ENCODE results near the gene HAUS1. TPM values are rescaled to one million over a fixed set of nuclear protein-coding genes. Genes with fewer than 3 reads are reported as not detected.
"Not testable (repeated sequence)": the region's sequence is repeated elsewhere in the genome, so short reads cannot be mapped to it uniquely, and the experiment has no call there.

HAUS1 gene
- total and polyA plus RNA-seq, 7 donors, result 2.8 to 16.3 (median 6.3) TPM

- no peak for DNase-seq
- no peak for ATAC-seq
- Histone ChIP-seq H3K27ac (no peak overlapping the region), H3K27me3 (ENCODE audit: insufficient read depth in 3 of 3, low read length in 2 of 3) (no peaks in the 10 kb centered on the region), H3K36me3 (ENCODE audit: insufficient read depth in 1 of 2, low read depth in 1 of 2) (peaks cover 14 to 78% of the 10 kb centered on the region in 2 donors), H3K4me3 (no peak overlapping the region), H3K9me3 (no peaks in the 10 kb centered on the region), H3K4me1 (no peaks in the 10 kb centered on the region)
- 90 to 97% (median 93%) methylated on average over 1 of the region's 1 CpG for WGBS, 3 donors
- TF ChIP-seq, protein P1, sequence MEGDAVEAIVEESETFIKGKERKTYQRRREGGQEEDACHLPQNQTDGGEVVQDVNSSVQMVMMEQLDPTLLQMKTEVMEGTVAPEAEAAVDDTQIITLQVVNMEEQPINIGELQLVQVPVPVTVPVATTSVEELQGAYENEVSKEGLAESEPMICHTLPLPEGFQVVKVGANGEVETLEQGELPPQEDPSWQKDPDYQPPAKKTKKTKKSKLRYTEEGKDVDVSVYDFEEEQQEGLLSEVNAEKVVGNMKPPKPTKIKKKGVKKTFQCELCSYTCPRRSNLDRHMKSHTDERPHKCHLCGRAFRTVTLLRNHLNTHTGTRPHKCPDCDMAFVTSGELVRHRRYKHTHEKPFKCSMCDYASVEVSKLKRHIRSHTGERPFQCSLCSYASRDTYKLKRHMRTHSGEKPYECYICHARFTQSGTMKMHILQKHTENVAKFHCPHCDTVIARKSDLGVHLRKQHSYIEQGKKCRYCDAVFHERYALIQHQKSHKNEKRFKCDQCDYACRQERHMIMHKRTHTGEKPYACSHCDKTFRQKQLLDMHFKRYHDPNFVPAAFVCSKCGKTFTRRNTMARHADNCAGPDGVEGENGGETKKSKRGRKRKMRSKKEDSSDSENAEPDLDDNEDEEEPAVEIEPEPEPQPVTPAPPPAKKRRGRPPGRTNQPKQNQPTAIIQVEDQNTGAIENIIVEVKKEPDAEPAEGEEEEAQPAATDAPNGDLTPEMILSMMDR (IDR thresholded peaks at IDR 0.05), result no peak
- intact Hi-C loops (cut with DNase I), result no loop called here
These were observed 24.0 kb upstream of the HAUS1 start for GRCh38 chr18:46080156-46080555.

- H3K4me3 ChIP-seq, result no peak overlapping the region
- H3K4me1 ChIP-seq, result no peaks in the 10 kb centered on the region
- ATAC-seq (no peak), DNase-seq (no peak)
- WGBS, 3 donors, result 59 to 82% (median 65%) methylated on average over 2 of the region's 2 CpGs
- intact Hi-C loops (cut with DNase I), result no loop called here
- no peaks in the 10 kb centered on the region for H3K27me3 ChIP-seq (ENCODE audit: insufficient read depth in 3 of 3, low read length in 2 of 3)
- H3K9me3 ChIP-seq, result no peaks in the 10 kb centered on the region
- TF ChIP-seq, protein P1 (IDR thresholded peaks at IDR 0.05), result no peak
- peaks cover 21 to 100% of the 10 kb centered on the region in 2 donors for H3K36me3 ChIP-seq (ENCODE audit: insufficient read depth in 1 of 2, low read depth in 1 of 2)
- peak overlapping the region; percentile 10 for H3K27ac ChIP-seq
These were observed 19.8 kb upstream of the HAUS1 start for GRCh38 chr18:46084431-46084830.

- peaks cover 25% of the 10 kb centered on the region for H3K4me1 ChIP-seq
- WGBS, 3 donors, result 73 to 88% (median 82%) methylated on average over 8 of the region's 8 CpGs
- H3K27ac ChIP-seq; ATAC-seq; H3K4me3 ChIP-seq; H3K27me3 ChIP-seq (ENCODE audit: insufficient read depth in 3 of 3, low read length in 2 of 3); H3K9me3 ChIP-seq; intact Hi-C loops (cut with DNase I); DNase-seq: not testable (repeated sequence)
- H3K36me3 ChIP-seq (ENCODE audit: insufficient read depth in 1 of 2, low read depth in 1 of 2), result peaks cover 19 to 100% of the 10 kb centered on the region in 2 donors
These were observed 15.7 kb upstream of the HAUS1 start for GRCh38 chr18:46088501-46088900.

GRCh38 chr18:46095532-46095931, 8.7 kb upstream of the HAUS1 start:
- Histone ChIP-seq H3K27me3 (ENCODE audit: insufficient read depth in 3 of 3, low read length in 2 of 3) (no peaks in the 10 kb centered on the region), H3K9me3 (no peaks in the 10 kb centered on the region), H3K27ac (peak overlapping the region; percentile 91), H3K36me3 (ENCODE audit: insufficient read depth in 1 of 2, low read depth in 1 of 2) (peaks cover 4 to 45% of the 10 kb centered on the region in 2 donors), H3K4me3 (peak overlapping the region; percentile 90), H3K4me1 (peaks cover 55% of the 10 kb centered on the region)
- DNase-seq (no peak), ATAC-seq (no peak)
- intact Hi-C loops (cut with DNase I), result no loop called here
- TF ChIP-seq, protein P1 (IDR thresholded peaks at IDR 0.05), result no peak
- 78 to 91% (median 83%) methylated on average over 10 of the region's 10 CpGs for WGBS, 3 donors

DNA sequence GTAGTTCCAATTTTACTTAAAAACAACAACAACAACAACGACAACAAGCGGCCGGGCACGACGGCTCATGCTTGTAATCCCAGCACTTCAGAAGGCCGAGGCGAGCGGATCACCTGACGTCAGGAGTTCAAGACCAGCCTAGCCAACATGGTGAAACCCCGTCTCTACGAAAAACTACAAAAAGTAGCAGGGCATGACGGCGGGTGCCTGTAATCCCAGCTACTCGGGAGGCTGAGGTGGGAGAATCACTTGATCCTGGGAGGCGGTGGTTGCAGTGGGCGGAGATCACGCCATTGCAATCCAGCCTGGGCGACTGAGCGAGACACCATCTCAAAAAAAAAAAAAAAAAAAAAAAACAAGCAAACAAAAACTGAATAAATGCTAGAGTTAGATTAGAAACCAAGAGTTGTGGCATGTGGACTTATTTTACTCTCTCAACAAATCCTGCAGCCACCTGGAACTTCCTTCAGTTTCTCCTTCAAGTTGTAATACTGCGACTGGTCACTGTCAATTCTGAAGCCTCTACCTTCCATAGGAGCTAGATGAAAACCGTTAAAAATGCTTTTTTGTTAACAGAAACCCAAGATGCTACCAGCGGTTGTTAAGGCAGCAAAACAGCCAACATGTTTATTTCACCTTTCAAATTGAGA, 7.4 kb upstream of the HAUS1 start:
- Histone ChIP-seq H3K27me3 (ENCODE audit: insufficient read depth in 3 of 3, low read length in 2 of 3) (no peaks in the 10 kb centered on the region), H3K27ac (peak overlapping the region; percentile 91), H3K4me3 (peak overlapping the region; percentile 90), H3K36me3 (ENCODE audit: insufficient read depth in 1 of 2, low read depth in 1 of 2) (peaks cover 0 to 32% of the 10 kb centered on the region in 2 donors), H3K9me3 (no peaks in the 10 kb centered on the region), H3K4me1 (peaks cover 44% of the 10 kb centered on the region)
- intact Hi-C loops (cut with DNase I), result no loop called here
- ATAC-seq (peak in 1 of 4 donors; percentile 41), DNase-seq (no peak)
- TF ChIP-seq, protein P1 (IDR thresholded peaks at IDR 0.05), result no peak
- WGBS, 3 donors, result 18 to 27% (median 20%) methylated on average over 22 of the region's 22 CpGs

Data from psoas muscle (tissue), 8 donors.